GM21526 (cell line): ENCODE measurements around the gene TMC8.
A peak's percentile ranks its signal among the peaks of the same experiment; 100 is the strongest.

Experiments used
- ATAC-seq: cut with Tn5 transposase; IDR thresholded peaks from one replicate; pipeline ENCODE4 v1.9.1; 2021; ENCODE audit warnings: moderate library complexity; ENCODE audit not compliant: unreplicated experiment, low FRiP score

The TMC8 gene

GRCh38 chr17:78174346-78174869, 43.8 kb downstream of the TMC8 start:
- no peak for ATAC-seq

DNA sequence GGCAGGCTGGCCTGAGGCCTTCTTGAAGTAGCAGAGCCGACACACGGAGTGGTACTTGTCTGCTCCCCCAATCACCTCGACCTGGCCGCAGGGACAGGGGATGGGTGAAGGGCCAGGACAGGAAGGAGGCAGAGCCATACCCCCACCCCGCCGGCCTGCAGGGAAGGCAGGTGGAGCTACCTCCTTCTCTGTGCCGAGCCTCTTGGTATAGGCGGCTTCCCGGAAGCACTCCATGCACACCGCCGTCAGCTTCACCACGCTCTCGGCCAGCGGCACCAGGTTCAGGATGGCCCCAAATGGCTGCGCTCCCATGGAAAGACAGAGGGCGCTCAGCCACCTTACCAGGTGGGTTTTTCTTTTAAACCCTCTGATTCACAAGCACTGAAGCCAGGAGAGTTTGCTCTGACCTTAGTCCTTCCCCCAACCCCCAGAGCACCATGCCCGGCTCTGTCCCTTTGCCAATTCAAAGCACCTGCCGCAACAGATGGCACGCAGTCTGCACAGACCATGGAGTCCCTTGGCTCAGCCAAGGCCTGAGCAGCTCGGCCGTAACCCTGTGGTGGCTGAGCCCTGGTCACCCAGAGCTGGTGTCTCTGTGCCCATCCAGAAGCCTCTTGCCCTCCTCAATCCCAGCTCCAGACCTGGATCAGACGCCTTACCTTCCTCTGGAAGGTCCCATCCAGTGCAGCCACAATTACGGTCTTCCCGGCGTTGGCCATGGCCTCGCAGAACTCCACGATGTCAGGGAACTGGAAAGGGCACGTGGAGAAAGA, 44.5 kb downstream of the TMC8 start:
- no peak for ATAC-seq

DNA sequence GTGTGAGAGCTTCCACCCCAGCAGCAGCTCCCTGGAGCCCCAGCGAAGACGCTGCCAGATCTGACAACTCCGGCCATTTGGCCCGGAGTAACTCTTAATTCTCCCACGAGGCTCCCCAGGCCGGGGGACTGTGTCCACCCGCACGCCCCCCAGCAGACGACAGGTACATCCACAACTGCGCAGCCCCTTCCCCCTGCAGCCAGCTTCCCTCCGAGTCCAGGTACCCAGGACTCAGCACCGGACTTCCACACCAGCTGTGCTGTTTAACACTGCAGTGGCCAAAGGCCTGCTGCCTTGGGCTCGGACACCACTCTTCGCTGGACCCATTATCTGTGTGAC, 45.0 kb downstream of the TMC8 start:
- ATAC-seq = no peak

GRCh38 chr17:78176548-78177025, 46.0 kb downstream of the TMC8 start:
- ATAC-seq = no peak

DNA sequence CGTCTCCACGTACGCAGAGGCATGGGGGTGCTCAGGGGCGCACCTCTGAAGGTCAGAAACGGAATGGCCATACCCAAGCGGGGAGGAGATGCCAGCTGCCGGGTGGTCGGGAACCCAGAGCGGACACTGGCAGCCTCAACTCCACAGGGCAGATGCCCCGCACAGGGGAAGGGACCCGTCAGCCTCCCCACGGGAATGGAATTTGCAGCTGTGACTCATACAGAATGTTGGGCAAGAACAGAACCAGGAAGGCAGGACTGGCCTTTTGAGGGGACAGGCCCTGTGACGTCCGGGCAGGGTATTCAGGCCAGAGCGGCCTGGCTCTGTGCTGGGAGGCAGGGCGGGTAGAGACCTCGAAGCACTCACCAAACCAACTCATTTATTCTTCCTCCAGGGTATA, 48.8 kb downstream of the TMC8 start:
- ATAC-seq = no peak

GRCh38 chr17:78180083-78180482, 49.5 kb downstream of the TMC8 start:
- no peak for ATAC-seq

DNA sequence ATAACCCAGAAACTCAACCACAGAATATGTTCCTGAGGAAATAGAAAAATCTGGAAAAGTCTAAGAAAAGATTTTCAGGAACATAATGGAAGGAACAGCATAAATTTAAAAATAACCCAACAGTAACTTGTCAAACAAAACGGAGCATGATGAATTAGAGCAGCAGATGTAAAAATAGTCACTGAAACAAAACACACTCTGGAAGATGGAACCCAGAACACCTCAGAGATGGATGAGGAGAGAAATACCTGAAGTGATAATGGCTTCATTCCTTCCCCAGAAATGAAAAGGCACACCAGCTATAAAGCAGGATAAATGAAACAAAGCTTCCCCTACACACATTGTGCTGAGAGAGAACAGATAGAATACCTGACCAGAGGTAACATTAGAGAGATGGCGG, 49.9 kb downstream of the TMC8 start:
- no peak for ATAC-seq

DNA sequence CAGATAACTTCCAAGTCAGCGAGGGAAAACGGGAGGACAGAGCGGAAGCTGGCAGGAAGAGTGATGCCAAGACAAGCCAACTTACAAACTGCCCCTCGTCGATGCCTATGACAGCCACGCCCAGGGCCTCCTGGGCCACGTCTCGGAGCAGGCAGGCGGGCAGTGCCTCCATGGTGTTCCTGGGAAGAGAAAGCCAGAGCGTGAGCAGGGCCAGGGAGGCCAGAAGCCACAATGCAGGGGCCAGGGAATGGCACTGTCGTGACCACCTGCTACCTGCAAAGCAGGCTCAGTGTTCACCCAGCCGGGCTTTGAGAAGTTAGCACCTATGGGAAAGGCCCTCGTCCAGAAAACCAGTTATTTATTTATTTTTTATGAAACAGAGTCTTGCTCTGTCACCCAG, 51.9 kb downstream of the TMC8 start:
- ATAC-seq = no peak

DNA sequence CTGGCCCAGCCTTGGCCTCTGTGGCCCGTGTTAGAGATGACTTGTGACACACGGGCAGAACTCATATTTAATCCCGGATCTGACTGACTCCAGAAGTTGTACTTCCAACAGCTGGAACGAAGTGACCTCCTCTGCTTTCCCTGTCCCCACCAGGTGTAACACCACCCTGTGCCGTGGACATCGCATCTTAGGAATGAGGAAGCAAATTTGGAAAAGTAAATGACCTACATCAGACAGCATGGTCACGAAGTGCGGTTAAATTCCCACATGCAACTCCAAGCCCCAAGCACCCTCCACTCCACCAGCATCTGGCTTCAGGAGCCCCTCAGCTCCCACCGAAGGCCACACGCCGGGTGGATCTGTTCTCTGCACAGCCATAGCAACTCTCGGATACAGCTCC, 53.3 kb downstream of the TMC8 start:
- ATAC-seq = no peak

GRCh38 chr17:78184351-78184750, 53.8 kb downstream of the TMC8 start:
- no peak for ATAC-seq

GRCh38 chr17:78184868-78185267, 54.3 kb downstream of the TMC8 start:
- ATAC-seq = no peak

- ATAC-seq = no peak
Observed at GRCh38 chr17:78185981-78186691, 55.6 kb downstream of the TMC8 start.

DNA sequence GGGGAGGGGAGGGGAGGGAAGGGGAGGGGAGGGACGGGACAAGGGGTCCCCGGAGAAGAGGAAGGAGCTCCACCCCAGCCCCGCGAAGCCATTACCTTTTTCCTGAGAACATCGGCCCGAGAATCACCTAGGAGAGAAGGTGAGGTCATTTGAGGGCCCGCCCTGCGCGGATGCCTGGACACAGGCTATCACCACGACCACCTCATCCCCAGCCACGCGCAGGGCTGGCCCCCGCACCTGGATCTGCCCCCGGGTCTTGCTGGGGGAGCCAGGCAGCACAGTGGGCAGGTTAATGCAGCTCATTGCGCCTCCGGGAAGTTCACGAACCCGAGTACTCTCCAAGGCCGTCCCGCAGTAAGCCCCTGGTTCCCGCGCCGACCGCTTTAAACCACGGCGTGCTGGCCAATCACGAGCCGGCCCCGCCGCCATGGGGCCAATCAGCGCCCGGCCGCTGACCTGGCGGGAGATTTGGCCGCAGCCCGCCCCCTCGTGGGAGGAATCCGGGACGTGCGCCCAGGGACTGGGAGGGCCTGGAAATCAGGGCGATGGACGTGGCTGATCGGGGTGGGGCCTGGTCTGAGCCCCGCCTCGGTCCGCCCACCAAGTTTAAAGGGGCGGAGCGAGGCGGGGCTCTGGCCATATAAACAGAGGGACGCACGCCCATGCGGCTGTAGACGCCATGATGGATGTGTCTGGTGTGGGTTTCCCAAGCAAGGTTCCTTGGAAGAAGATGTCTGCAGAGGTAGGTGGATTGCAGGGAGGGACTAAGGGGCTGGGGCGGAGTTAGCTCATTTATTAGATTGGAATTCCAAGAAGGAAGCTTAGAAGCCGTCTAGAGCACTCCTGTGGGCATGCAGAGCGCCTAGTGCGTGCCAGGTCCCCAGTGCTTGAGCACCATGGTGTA, 56.4 kb downstream of the TMC8 start, which contains the start of the genes AFMID and TK1:
Gene AFMID (plus strand): TSS at position 671 of the 904 bp plus-strand sequence. CDS start 9 bp downstream, at position 680.
Gene TK1 (minus strand): TSS at position 361 of the 904 bp plus-strand sequence. CDS start 58 bp downstream, at position 303.
- peak; percentile 73 for ATAC-seq
